ENCODE results near the gene FOXE3. TPM values are rescaled to one million over a fixed set of nuclear protein-coding genes. Genes with fewer than 3 reads are reported as not detected.

FOXE3 gene
- not detected for polyA plus RNA-seq

- H3K27ac ChIP-seq (ENCODE audit: low read depth, low read length): no peak within 1 kb of the TSS
Observed at GRCh38 chr1:47415728-47416318, at the start of gene FOXE3. Gene FOXE3, plus strand, starts transcription at chr1:47416285. Its CDS starts 31 bp downstream, at chr1:47416316.

DNA sequence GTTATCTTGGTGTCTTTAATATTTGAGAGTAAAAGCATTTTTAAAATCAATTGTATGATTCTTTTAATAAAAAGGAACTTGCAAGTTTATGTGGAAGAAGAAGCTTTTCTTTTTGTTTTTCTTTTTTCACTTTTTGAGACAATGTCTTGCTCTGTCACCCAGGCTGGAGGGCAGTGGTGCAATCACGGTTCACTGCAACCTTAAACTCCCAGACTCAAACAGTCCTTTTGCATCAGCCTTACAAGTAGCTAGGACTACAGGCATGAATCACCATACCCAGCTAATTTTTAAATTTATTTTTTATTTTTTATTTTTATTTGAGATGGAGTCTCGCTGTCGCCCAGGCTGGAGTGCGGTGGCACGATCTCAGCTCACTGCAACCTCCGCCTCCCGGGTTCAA, 48.4 kb upstream of the FOXE3 start:
- H3K27ac ChIP-seq (ENCODE audit: low read depth, low read length): no peak overlapping the region
- WGBS, 3 donors: 88 to 96% (median 95%) methylated on average over 7 of the region's 7 CpGs

More at GRCh38 chr1:47415728-47416318, at the start of gene FOXE3:
- WGBS, 3 donors: 14 to 33% (median 30%) methylated on average over 16 to 21 of the region's 21 CpGs

DNA sequence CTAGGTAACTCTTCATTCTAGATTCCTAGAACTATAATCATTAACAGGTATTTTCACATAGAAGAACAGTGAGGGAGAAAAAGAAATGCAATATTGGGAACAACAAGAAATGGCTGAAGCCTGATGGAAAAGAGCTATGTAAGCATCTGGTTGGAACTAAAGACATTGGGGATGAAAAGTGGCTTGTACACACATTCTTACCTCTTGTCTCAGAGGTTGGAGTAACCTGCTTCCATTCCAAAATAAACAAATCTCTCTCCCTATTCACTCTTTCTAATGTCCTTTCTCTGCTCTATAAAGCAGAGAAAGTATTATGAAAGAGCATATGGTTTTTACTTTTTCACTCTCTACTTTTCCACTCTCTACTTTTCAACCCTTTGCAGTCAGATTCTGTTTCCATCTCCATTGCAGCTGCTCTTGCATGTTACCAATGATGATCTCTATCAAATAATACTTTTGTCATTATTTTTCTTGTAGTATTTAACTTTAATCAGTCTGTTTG, 45.0 kb upstream of the FOXE3 start:
- H3K27ac ChIP-seq (ENCODE audit: low read depth, low read length): no peak overlapping the region

DNA sequence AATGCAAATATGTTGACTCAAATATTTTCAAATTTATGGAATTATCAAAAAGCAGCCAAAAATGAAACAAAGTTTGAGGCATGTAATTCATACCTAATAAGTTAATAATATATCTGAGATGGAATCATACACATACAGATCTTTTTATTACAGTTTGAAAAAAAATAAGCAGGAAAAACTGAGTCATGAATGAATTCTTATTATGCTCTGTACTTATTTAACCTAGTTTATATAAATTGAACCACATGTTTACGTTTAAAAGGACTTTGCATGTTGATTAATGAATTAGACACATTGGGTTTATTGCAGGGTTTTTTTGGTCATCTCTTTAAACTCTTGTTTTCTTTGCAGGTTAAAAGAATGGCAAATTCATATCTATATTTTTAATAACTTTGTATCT, 41.6 kb upstream of the FOXE3 start:
- WGBS, 3 donors: 84 to 92% (median 86%) methylated on average over 1 of the region's 1 CpG
- no peak overlapping the region for H3K27ac ChIP-seq (ENCODE audit: low read depth, low read length)

- no peak overlapping the region for H3K27ac ChIP-seq (ENCODE audit: low read depth, low read length)
- WGBS, 3 donors: 39 to 68% (median 66%) methylated on average over 1 of the region's 1 CpG
Observed at GRCh38 chr1:47378147-47378546, 37.9 kb upstream of the FOXE3 start.

DNA sequence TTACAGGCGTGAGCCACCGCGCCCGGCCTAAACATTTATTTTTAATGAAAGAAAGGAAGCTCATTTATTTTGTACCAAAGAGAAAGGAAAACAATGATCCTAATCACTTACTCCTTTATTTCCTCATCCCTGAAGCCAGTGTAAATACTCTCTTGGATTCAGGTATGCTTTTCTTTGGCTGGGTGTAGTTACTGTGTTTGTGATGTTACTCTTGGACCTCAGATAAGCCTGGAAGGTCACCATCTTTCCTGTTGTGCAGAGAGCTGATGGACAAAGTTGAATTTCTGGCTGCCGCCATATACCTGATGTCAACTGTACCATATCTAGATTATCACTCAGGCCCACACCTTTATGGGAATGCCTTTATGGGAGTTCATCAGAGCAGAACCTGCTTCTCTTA, 35.4 kb upstream of the FOXE3 start:
- H3K27ac ChIP-seq (ENCODE audit: low read depth, low read length): no peak overlapping the region
- WGBS, 3 donors: 90 to 98% (median 98%) methylated on average over 5 of the region's 5 CpGs

DNA sequence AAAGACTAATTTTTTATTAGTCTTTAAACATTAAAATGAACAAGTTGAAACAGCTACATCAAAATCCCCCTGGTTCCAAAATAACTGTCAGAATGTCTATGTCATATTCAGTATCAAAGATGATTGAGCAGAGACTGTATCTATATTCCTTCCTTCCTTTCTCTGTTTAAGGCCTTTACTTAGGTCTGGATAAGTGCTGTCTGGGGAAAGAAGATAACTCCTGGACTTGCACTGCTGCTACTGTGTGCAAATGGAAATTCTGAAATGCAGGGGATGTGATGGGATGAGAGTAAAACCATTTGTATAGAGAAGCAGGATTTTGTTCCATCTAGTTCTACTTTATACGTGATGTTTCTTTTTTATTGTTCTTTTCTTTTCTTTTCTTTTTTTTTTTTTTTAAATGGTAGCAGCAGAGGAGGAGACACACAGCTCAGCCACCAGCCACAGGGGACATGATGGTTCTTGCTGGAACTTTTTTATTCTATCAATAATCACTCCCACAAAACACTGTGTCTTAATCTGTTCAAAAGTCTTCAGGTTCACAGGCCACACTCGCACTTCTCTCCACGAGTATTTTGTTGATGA, 33.6 kb upstream of the FOXE3 start:
- H3K27ac ChIP-seq (ENCODE audit: low read depth, low read length): no peak overlapping the region
- WGBS, 3 donors: 85 to 91% (median 89%) methylated on average over 3 of the region's 3 CpGs

DNA sequence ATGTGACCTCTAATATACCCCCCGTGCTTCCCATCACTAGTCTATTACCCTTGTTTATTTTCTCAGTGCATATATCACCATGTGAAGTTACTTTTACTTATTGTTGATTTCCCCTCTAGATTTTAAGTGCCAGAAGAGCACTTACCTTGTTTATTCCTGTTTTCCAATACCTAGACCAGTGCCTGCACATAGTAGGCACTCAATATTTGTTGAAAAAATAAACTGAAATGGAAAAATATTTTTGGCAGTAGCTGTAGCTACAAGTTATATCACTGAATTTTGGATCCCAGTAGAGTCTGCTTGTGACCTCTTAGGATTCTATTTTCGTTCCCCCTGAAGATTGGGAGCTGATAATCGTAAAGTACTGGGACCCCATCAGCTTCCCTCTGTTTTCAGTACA, 32.0 kb upstream of the FOXE3 start:
- 94 to 96% (median 96%) methylated on average over 3 of the region's 3 CpGs for WGBS, 3 donors
- H3K27ac ChIP-seq (ENCODE audit: low read depth, low read length): no peak overlapping the region

DNA sequence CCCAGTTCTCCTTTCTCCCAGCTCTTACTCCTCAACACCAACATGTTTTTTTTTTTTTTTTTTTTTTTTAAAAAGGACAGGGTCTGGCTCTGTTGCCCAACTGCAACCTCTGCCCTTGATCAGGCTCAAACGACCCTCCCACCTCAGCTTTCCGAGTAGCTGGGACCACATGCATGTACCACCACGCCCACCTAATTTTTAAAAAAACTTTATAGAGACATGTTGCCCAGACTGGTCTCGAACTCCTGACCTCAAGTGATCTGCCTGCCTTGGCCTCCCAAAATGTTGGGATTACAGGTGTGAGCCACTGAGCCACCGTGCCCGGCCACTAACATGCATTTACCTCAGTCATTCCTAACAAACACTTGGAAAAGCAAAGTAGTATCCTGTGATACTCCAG, 31.1 kb upstream of the FOXE3 start:
- WGBS, 3 donors: 80 to 93% (median 84%) methylated on average over 6 of the region's 6 CpGs
- no peak overlapping the region for H3K27ac ChIP-seq (ENCODE audit: low read depth, low read length)

- H3K27ac ChIP-seq (ENCODE audit: low read depth, low read length): no peak overlapping the region
- 97 to 99% (median 97%) methylated on average over 5 of the region's 5 CpGs for WGBS, 3 donors
Observed at GRCh38 chr1:47386268-47386667, 29.8 kb upstream of the FOXE3 start.

GRCh38 chr1:47388030-47388890, 27.8 kb upstream of the FOXE3 start:
- 31 to 36% (median 33%) methylated on average over 10 of the region's 10 CpGs for WGBS, 3 donors

DNA sequence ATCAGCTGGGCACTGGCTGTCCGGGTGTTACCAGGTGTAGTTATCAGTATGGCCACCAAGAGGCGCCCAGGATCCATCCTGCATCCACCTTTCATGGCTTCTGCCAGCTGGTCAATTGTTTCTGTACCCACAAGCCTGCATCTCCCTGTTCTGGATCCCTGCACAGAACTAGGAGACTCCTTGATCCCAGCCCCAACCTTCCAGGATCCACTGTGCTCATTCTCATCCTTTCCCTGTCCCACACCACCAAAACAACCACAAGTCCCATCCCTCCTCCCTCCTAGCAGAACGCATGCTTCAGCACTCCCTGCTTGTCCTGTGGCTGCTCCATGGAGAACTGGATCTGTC, 27.2 kb upstream of the FOXE3 start:
- H3K27ac ChIP-seq (ENCODE audit: low read depth, low read length): no peak overlapping the region
- WGBS, 3 donors: 25 to 29% (median 27%) methylated on average over 3 of the region's 3 CpGs

More at GRCh38 chr1:47388030-47388890, 27.8 kb upstream of the FOXE3 start:
- no peak overlapping the region for H3K27ac ChIP-seq (ENCODE audit: low read depth, low read length)

DNA sequence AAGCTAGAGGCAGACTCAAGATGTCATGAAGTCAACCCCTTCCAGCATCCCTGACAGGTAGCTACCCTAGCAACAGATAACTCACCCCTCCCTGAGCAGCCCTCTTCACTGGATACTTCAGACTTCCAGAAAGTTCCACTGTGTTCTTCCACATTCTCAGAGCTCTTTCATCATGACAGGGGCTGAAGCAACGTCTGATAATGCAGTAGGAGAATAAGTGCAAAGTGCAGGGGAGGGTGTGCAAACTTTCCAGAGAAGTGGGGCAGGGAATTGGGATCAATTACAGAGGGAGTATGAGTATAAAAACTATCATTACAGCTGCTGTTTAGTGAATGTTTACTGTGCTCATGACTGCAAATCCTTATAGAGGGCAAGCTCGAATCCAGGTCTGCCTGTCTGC, 26.4 kb upstream of the FOXE3 start:
- no peak overlapping the region for H3K27ac ChIP-seq (ENCODE audit: low read depth, low read length)
- 39 to 47% (median 46%) methylated on average over 2 of the region's 2 CpGs for WGBS, 3 donors

DNA sequence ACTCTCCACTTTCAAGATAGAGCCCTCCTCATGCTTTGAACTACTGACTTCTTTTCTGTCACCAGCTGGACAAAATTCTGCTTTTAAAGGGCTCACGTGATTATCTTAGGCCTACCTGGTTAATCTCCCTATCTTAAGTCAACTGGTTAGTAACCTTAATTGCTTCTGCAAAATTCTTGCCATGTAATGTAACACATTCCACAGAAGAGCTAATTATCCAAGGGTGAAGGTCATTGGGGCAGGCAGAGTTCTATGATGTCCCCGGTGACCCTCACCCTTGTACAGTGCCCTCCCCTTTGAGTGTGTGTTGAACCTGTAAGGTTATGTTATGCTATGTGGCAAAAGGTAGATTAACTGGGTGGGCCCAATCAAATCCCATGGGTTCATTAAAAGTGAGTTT, 25.2 kb upstream of the FOXE3 start:
- H3K27ac ChIP-seq (ENCODE audit: low read depth, low read length): no peak overlapping the region
- 48 to 91% (median 91%) methylated on average over 2 of the region's 2 CpGs for WGBS, 3 donors

GRCh38 chr1:47393141-47393540, 22.9 kb upstream of the FOXE3 start:
- 60 to 67% (median 61%) methylated on average over 5 of the region's 5 CpGs for WGBS, 3 donors
- H3K27ac ChIP-seq (ENCODE audit: low read depth, low read length): no peak overlapping the region

GRCh38 chr1:47395433-47395832, 20.7 kb upstream of the FOXE3 start:
- WGBS, 3 donors: 62 to 88% (median 85%) methylated on average over 3 of the region's 3 CpGs
- no peak overlapping the region for H3K27ac ChIP-seq (ENCODE audit: low read depth, low read length)

DNA sequence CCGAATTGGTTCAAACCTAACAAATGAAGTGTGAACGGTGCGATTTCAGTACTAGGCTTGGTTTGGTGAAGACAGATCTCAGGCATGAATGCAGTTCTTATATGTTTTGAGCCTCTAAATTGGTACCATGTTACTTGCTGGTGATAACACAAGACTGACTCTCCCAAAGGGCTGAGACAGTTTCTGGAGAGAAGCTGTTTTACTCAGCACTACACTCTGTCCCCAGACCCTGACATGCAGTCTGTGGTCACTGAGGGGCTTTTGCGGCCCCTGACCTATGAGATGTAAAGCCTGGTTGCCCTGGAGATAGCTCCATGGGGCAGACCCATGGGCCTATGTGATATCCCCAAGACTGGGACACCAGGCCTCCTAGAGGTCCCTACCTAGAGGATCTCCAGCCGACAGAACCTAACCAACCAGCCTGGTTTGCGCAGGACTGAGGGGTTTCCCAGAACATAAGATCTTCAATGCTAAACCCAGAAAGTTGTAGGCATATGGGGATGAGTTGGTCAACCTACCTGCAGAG, 19.4 kb upstream of the FOXE3 start:
- no peak overlapping the region for H3K27ac ChIP-seq (ENCODE audit: low read depth, low read length)
- WGBS, 3 donors: 87 to 93% (median 92%) methylated on average over 6 of the region's 6 CpGs

GRCh38 chr1:47399138-47399845, 16.8 kb upstream of the FOXE3 start:
- WGBS, 3 donors: 85 to 92% (median 91%) methylated on average over 4 of the region's 4 CpGs

DNA sequence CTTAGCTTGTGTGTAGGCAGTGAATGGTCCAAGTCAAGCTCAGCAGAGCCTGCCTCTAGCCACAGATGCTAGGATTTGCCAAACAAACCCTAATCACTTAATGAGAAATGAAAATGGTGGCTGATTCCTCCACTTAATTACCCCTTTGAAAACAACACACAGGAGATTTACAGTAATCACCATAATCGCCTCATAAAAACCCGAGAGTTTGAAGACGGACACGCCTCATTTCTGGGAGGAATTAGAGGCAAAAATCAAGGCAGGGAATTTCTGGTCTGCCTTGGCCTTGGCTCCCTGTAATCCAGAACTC, 16.3 kb upstream of the FOXE3 start:
- WGBS, 3 donors: 89 to 97% (median 90%) methylated on average over 4 of the region's 4 CpGs
- H3K27ac ChIP-seq (ENCODE audit: low read depth, low read length): no peak overlapping the region

More at GRCh38 chr1:47399138-47399845, 16.8 kb upstream of the FOXE3 start:
- H3K27ac ChIP-seq (ENCODE audit: low read depth, low read length): no peak overlapping the region
